Hepatocyte (in vitro differentiated cells): ENCODE measurements around the gene OGFR.

ENCODE experiments used
- EZH2 ChIP-seq: fragments of 200-600 bp; sonication (generic); IDR thresholded peaks from 2 replicates; pipeline ENCODE4 v1.6.1; 2016; ENCODE audit warnings: antibody characterized with exemption, mild to moderate bottlenecking, borderline replicate concordance
- EZH2phosphoT487 ChIP-seq: fragments of 200-600 bp; sonication (generic); IDR thresholded peaks from one replicate; pipeline ENCODE4 v1.6.1; 2018; ENCODE audit warnings: antibody characterized with exemption, mild to moderate bottlenecking, low read depth, moderate library complexity; ENCODE audit not compliant: unreplicated experiment, severe bottlenecking
- TF ChIP-seq, protein P1 (sequence below): fragments of 200-600 bp; sonication (generic); IDR thresholded peaks from 2 replicates; pipeline ENCODE4 v1.5.1; 2016; ENCODE audit warnings: antibody characterized with exemption, mild to moderate bottlenecking; ENCODE audit not compliant: poor library complexity

DNA sequence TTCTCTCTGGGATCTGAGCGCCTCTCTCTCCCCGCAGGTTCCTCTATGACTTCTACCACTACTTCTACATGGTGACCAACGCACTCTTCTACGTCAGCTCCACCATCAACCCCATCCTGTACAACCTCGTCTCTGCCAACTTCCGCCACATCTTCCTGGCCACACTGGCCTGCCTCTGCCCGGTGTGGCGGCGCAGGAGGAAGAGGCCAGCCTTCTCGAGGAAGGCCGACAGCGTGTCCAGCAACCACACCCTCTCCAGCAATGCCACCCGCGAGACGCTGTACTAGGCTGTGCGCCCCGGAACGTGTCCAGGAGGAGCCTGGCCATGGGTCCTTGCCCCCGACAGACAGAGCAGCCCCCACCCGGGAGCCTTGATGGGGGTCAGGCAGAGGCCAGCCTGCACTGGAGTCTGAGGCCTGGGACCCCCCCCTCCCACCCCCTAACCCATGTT, 44.6 kb upstream of the OGFR start:
- TF ChIP-seq, protein P1, sequence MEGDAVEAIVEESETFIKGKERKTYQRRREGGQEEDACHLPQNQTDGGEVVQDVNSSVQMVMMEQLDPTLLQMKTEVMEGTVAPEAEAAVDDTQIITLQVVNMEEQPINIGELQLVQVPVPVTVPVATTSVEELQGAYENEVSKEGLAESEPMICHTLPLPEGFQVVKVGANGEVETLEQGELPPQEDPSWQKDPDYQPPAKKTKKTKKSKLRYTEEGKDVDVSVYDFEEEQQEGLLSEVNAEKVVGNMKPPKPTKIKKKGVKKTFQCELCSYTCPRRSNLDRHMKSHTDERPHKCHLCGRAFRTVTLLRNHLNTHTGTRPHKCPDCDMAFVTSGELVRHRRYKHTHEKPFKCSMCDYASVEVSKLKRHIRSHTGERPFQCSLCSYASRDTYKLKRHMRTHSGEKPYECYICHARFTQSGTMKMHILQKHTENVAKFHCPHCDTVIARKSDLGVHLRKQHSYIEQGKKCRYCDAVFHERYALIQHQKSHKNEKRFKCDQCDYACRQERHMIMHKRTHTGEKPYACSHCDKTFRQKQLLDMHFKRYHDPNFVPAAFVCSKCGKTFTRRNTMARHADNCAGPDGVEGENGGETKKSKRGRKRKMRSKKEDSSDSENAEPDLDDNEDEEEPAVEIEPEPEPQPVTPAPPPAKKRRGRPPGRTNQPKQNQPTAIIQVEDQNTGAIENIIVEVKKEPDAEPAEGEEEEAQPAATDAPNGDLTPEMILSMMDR, result no peak
- TF ChIP-seq EZH2, result no peak
- TF ChIP-seq EZH2phosphoT487, result no peak
